Esophagus (tissue), 2 donors: Measurements from ENCODE around the gene DENND2A. TPM values are rescaled to one million over a fixed set of nuclear protein-coding genes. Genes with fewer than 3 reads are reported as not detected.

Source experiments
- H3K27ac ChIP-seq, 2 donors: one replicate each; pipeline ENCODE4 v1.5.1; 2013; ENCODE audit warnings: low read depth in 2 of 2, mild to moderate bottlenecking in 2 of 2, inconsistent platforms in 1 of 2, low read length in 1 of 2, moderate library complexity in 1 of 2
- H3K27me3 ChIP-seq, 2 donors: one replicate each; pipeline ENCODE4 v1.6.1; 2013; ENCODE audit warnings: low read length in 2 of 2, control low read depth in 1 of 2, mild to moderate bottlenecking in 1 of 2; ENCODE audit not compliant: insufficient read depth in 2 of 2, control insufficient read depth in 1 of 2
- H3K36me3 ChIP-seq, 2 donors: one replicate each; pipeline ENCODE4 v1.6.1; 2013; ENCODE audit warnings: low read length in 1 of 2; ENCODE audit not compliant: control insufficient read depth in 2 of 2, insufficient read depth in 2 of 2
- H3K4me1 ChIP-seq, 2 donors: one replicate each; pipeline ENCODE4 v1.6.1; 2013; ENCODE audit warnings: low read length in 1 of 2; ENCODE audit not compliant: control insufficient read depth in 2 of 2, insufficient read depth in 2 of 2
- H3K4me3 ChIP-seq, 2 donors: one replicate each; pipeline ENCODE4 v1.5.1; 2013; ENCODE audit warnings: low read length in 2 of 2, mild to moderate bottlenecking in 2 of 2, low read depth in 1 of 2, moderate library complexity in 1 of 2
- H3K9me3 ChIP-seq, 2 donors: one replicate each; pipeline ENCODE4 v1.6.1; 2013; ENCODE audit warnings: mild to moderate bottlenecking in 2 of 2, low read depth in 1 of 2, low read length in 1 of 2, moderate library complexity in 1 of 2; ENCODE audit not compliant: control insufficient read depth in 2 of 2, insufficient read depth in 1 of 2
- WGBS, 2 donors: extraction: QIAGEN DNeasy Blood & Tissue Kit; methylation state at CpG; one replicate each; pipeline ENCODE4 v1.1.7; 2013; 5-methylcytosine and 5-hydroxymethylcytosine counted together
- polyA plus RNA-seq, 2 donors: library from polyadenylated mRNA; stranded (reverse); fragments of 200-250 nt; gene quantifications; one replicate each; pipeline ENCODE4 v1.2.3, GENCODE V29; 2013
- donor health status: healthy with polysubstance abuse.
- donor health status: Bipolar disorder and iron deficiency.

DENND2A gene
- polyA plus RNA-seq, 2 donors: 1.2 to 1.5 TPM

DNA sequence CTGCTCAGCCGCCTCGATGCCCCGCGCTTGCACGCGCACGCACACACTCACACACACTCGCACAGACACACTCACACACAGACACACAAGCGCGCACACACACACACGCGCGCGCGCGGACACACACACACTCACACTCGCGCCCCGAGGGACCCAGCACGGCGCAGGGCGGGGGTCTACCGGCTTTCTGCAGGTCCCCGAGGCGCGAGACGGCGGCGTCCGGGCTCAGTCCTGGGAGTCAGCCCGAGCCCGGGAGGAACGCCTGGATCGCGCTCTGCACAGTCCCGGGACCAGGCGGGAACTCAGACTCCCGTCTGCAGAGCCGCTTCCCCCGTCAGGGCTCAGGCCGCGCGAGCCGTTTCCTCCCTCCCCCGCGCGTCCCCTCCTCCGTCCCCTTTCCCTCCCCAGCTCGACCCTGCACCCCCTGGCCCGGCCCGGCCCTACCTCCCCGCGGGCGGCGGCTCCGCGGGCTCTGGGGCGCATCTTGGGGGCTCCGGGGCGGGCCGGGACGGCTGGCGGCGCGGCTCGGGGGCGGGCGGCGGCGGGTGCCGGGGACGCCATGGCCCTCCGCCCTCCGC is 464 bp downstream of the DENND2A start:
- H3K27me3 ChIP-seq: peaks cover 0 to 5% of the 10 kb centered on the region in 2 donors
- no peaks in the 10 kb centered on the region for H3K9me3 ChIP-seq
- peak overlapping the region; percentile 53 to 57 for H3K4me3 ChIP-seq
- H3K27ac ChIP-seq: peak overlapping the region; percentile 65 to 76
- H3K4me1 ChIP-seq: peaks cover 4 to 7% of the 10 kb centered on the region in 2 donors
- H3K36me3 ChIP-seq: no peaks in the 10 kb centered on the region
- 2% methylated on average over 43 to 74 of the region's 74 CpGs for WGBS, 2 donors

DNA sequence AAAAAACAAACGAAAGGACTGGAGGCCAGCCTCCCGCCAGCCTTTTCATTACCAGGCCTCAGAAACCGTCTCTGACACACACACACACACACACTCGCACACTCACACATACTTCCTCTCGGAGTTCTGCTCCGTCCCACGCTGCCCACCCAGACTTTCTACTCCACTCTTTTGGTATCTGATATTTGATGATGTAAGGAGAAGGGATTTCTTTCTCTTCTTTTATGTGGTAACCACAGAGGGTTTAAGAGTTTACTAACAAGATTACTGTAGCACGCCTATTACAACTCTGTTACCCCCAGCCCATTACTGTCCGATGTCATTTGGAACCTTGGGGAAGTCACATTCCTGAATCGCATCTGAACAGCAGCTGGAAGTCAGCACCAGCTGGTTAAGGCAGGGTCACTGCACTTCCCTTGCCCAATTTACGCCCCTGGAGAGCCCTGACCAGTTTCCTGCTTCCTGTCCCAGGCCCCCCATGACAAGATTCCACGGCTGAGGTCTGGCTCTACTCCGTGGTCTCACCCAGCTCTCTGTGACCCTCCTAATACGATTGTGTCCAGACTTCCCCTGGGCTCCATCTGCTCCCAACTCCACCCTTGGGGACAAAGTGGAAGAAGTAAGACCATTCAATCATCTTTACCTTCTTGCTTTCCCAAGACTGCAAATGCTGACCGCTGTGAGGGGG is 1.1 kb downstream of the DENND2A start:
- Histone ChIP-seq H3K27ac (peak overlapping the region; percentile 65 to 76), H3K27me3 (peaks cover 0 to 5% of the 10 kb centered on the region in 2 donors), H3K36me3 (no peaks in the 10 kb centered on the region), H3K4me3 (peak overlapping the region; percentile 53 to 57), H3K4me1 (peaks cover 4 to 7% of the 10 kb centered on the region in 2 donors), H3K9me3 (no peaks in the 10 kb centered on the region)
- 29 to 31% methylated on average over 15 of the region's 15 CpGs for WGBS, 2 donors

GRCh38 chr7:140638173-140638791 is 2.3 kb downstream of the DENND2A start:
- Histone ChIP-seq H3K36me3 (no peaks in the 10 kb centered on the region), H3K4me3 (no peak overlapping the region), H3K27ac (peak overlapping the region; percentile 61 to 74), H3K27me3 (peaks cover 0 to 5% of the 10 kb centered on the region in 2 donors), H3K9me3 (no peaks in the 10 kb centered on the region), H3K4me1 (peaks cover 4 to 7% of the 10 kb centered on the region in 2 donors)
- WGBS, 2 donors: 51 to 65% methylated on average over 6 of the region's 6 CpGs

DNA sequence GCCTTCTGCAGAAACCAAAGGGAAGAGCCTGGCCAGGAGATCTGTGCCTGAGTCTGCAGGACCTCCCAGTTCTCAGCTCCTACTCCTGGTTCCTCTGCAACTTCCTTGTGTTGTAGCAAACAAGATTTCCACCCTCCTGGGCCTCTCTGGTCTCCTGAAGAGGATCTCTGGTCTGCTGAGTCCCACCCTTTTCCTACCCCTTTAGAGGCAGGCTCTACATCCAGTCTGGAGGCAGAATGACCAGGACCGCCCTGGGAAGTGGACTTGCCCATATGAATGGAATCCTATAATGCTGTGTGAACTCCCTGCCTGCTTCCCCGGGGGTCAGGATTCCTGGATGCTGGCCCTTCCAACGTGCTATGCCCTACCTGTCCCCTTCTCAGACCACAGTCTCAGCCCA is 3.2 kb downstream of the DENND2A start:
- Histone ChIP-seq H3K27ac (peak overlapping the region; percentile 24 to 45), H3K27me3 (peaks cover 0 to 5% of the 10 kb centered on the region in 2 donors), H3K9me3 (no peaks in the 10 kb centered on the region), H3K4me1 (peaks cover 4 to 7% of the 10 kb centered on the region in 2 donors), H3K36me3 (no peaks in the 10 kb centered on the region), H3K4me3 (no peak overlapping the region)
- WGBS, 2 donors: 66 to 77% methylated on average over 3 of the region's 3 CpGs

DNA sequence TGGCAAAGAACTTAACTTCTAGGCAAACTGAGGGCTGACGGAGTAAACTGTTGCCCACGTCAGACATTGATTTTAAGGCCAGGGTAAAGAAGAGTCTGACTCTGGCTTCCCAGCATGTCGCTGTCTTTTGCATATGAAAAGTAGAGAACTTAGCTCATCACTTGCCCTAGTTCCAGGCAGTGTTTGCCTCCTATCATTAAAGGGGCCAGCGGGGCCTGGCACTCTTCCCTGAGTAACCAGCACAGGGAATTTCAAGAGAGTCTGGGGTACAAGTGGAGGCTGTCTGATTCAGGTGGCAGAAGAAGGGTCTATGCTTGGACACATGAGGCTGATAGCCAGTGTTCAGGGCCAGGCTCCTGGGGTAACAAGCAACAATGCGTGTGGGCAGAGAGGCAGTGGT is 4.8 kb downstream of the DENND2A start:
- H3K4me3 ChIP-seq: no peak overlapping the region
- H3K36me3 ChIP-seq: no peaks in the 10 kb centered on the region
- H3K27me3 ChIP-seq: peaks cover 0 to 5% of the 10 kb centered on the region in 2 donors
- H3K4me1 ChIP-seq: peaks cover 1 to 4% of the 10 kb centered on the region in 2 donors
- H3K27ac ChIP-seq: peak overlapping the region; percentile 8 to 33
- 73 to 75% methylated on average over 5 of the region's 5 CpGs for WGBS, 2 donors
- no peaks in the 10 kb centered on the region for H3K9me3 ChIP-seq

GRCh38 chr7:140635345-140635744 is 5.3 kb downstream of the DENND2A start:
- Histone ChIP-seq H3K27me3 (peaks cover 0 to 5% of the 10 kb centered on the region in 2 donors), H3K36me3 (no peaks in the 10 kb centered on the region), H3K4me3 (no peak overlapping the region), H3K4me1 (no peaks in the 10 kb centered on the region), H3K27ac (peak overlapping the region; percentile 8 to 33), H3K9me3 (no peaks in the 10 kb centered on the region)
- 51 to 67% methylated on average over 5 of the region's 5 CpGs for WGBS, 2 donors

DNA sequence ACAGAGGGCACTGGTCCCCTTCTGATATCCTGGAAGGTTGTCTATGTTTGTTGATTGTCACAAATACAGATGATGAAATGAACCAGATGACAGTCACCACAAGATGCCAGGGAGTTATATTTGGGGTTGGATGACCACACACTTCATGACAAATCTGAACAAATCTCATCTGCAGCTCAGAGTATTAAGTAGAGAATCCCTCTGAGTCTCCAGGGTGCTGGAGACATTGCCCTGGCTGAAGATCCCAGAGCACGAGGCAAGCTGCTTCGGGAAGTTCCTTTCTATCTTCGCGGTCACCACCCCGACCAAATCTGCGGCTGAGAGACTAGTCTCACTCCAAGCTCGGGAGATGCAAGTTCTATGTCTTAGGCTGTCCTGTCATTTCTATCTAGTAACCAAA is 9.0 kb downstream of the DENND2A start:
- H3K27me3 ChIP-seq: no peaks in the 10 kb centered on the region
- H3K9me3 ChIP-seq: no peaks in the 10 kb centered on the region
- H3K36me3 ChIP-seq: no peaks in the 10 kb centered on the region
- H3K27ac ChIP-seq: peak overlapping the region in 1 of 2 donors; percentile 52
- no peak overlapping the region for H3K4me3 ChIP-seq
- H3K4me1 ChIP-seq: no peaks in the 10 kb centered on the region
- 75 to 76% methylated on average over 7 of the region's 7 CpGs for WGBS, 2 donors

DNA sequence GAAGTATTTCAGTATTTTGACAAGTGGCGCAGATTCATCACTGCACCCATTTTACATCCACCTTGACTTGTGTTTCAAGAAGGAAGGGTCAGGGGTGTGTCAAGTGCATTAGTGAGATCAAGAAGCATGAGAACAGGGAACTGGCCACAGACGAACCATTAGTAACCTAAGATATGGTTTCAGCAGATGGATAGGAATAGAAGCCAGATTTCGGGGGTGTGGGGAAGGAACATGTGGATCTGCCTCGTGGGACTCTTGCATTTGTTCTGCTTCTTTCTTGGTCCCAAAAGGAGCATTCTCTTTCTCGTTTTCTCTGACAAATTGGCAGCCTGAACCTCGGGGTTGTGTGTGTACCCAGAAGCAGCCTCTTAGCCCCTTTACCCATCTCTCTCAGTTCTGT is 9.6 kb downstream of the DENND2A start:
- H3K27me3 ChIP-seq: no peaks in the 10 kb centered on the region
- peaks cover 0 to 3% of the 10 kb centered on the region in 2 donors for H3K4me1 ChIP-seq
- no peak overlapping the region for H3K27ac ChIP-seq

DNA sequence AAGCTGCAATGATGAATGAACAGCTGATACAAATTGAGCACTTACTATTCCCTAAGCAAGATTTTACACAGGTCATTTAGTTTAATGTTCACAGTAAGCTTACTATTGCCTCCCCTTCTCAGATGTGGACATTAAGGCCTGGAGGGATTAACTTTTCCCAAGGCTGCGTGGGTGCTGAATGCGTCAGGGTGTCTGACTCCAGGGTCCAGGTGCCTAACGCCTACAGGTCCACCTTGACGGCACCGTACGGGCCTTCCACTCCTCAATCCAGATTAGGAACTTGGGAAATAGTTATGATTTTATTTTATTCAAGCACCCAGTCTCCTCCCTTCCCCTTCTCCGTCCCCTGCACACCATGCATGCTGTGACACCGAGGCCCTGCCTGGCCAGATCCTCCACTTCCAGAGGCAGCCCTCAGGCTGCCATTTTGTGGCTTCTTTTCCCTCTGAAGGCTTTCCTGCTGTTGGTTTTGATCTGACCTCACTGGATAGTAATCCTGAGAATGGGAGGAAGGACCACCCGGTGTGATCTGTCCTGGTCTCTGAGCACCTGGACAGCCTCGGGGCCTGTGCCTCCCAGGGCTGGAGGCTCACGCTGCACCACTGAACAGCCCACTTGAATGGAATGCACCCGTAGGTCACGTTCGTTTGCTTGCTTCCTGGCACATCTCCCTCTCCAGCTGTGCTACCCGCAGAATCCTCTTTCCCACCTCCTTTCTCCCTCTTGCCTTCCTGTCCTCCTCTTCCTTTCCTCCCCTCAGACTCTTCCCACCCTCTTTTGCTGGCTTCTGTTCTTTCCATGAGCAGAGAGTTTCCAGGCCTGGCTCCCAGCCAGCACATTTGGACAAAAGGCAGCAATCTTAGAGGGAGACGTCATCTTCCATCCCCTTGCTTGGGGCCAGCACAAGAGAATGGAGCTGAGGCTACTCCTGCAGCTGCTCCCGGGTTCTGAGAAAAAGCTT is 14.4 kb downstream of the DENND2A start:
- H3K27me3 ChIP-seq: no peaks in the 10 kb centered on the region
- no peak overlapping the region for H3K4me3 ChIP-seq
- no peaks in the 10 kb centered on the region for H3K9me3 ChIP-seq
- peak overlapping the region; percentile 45 to 50 for H3K27ac ChIP-seq
- H3K36me3 ChIP-seq: no peaks in the 10 kb centered on the region
- WGBS, 2 donors: 45 to 56% methylated on average over 17 of the region's 17 CpGs
- H3K4me1 ChIP-seq: peaks cover 2 to 6% of the 10 kb centered on the region in 2 donors

More for the DNA sequence above, 9.6 kb downstream of the DENND2A start:
- no peaks in the 10 kb centered on the region for H3K9me3 ChIP-seq
- WGBS, 2 donors: 56 to 57% methylated on average over 6 of the region's 6 CpGs
- H3K4me3 ChIP-seq: no peak overlapping the region
- H3K36me3 ChIP-seq: no peaks in the 10 kb centered on the region
